ENCODE data around the gene OR52B6.

The OR52B6 gene

DNA sequence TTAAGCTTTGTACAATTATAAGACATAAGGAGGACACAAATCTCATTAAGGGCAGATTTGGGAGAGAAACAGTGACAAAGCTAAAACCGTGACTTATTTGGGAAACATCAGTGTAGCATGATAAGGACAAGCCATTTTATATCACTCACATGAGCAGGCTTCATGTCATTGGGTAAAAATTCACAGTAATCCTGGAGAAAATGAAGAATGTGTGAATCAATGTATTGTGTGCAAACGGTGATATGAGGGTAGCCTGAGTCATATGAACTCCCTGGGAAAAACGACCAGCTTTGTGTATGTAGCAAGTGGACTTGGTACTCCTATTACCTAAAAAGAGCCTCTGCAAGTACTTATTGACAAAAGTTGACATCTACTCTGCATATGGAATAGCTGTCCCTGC, 38.1 kb downstream of the OR52B6 start:
- Histone ChIP-seq H3K4me1 (ENCODE audit: control insufficient read depth, insufficient read depth, low read length) (peaks cover 2% of the 10 kb centered on the region; the same call in 1 of the 2 replicates), H3K27ac (ENCODE audit: low read length) (no peak overlapping the region), H3K27me3 (ENCODE audit: control insufficient read depth, insufficient read depth, low read length) (no peaks in the 10 kb centered on the region), H3K36me3 (ENCODE audit: control insufficient read depth, insufficient read depth, low read length) (no peaks in the 10 kb centered on the region), H3K4me3 (ENCODE audit: low read length) (no peak overlapping the region), H3K9me3 (ENCODE audit: control insufficient read depth, insufficient read depth, low read length) (no peaks in the 10 kb centered on the region)
- WGBS (ENCODE audit: insufficient coverage, insufficient read length) = no CpG with 5 or more reads among the region's 3 CpGs
- DNase-seq (ENCODE audit: low read depth, low spot score) = no peak

- H3K36me3 ChIP-seq (ENCODE audit: control insufficient read depth, insufficient read depth, low read length) = no peaks in the 10 kb centered on the region
- H3K27me3 ChIP-seq (ENCODE audit: control insufficient read depth, insufficient read depth, low read length) = no peaks in the 10 kb centered on the region
- no peak overlapping the region for H3K4me3 ChIP-seq (ENCODE audit: low read length)
- no peaks in the 10 kb centered on the region for H3K9me3 ChIP-seq (ENCODE audit: control insufficient read depth, insufficient read depth, low read length)
- peaks cover 3% of the 10 kb centered on the region; the same call in 1 of the 2 replicates for H3K4me1 ChIP-seq (ENCODE audit: control insufficient read depth, insufficient read depth, low read length)
- DNase-seq (ENCODE audit: low read depth, low spot score) = no peak
- WGBS (ENCODE audit: insufficient coverage, insufficient read length) = no CpG with 5 or more reads among the region's 3 CpGs
- no peak overlapping the region for H3K27ac ChIP-seq (ENCODE audit: low read length)
Observed at GRCh38 chr11:5620651-5621521, 40.2 kb downstream of the OR52B6 start.

- H3K4me1 ChIP-seq (ENCODE audit: control insufficient read depth, insufficient read depth, low read length) = peaks cover 3% of the 10 kb centered on the region; the same call in 1 of the 2 replicates
- H3K9me3 ChIP-seq (ENCODE audit: control insufficient read depth, insufficient read depth, low read length) = no peaks in the 10 kb centered on the region
- DNase-seq (ENCODE audit: low read depth, low spot score) = no peak
- no peak overlapping the region for H3K27ac ChIP-seq (ENCODE audit: low read length)
- no peaks in the 10 kb centered on the region for H3K27me3 ChIP-seq (ENCODE audit: control insufficient read depth, insufficient read depth, low read length)
- no peaks in the 10 kb centered on the region for H3K36me3 ChIP-seq (ENCODE audit: control insufficient read depth, insufficient read depth, low read length)
- H3K4me3 ChIP-seq (ENCODE audit: low read length) = no peak overlapping the region
Observed at GRCh38 chr11:5621580-5621979, 40.9 kb downstream of the OR52B6 start.

- H3K9me3 ChIP-seq (ENCODE audit: control insufficient read depth, insufficient read depth, low read length) = no peaks in the 10 kb centered on the region
- H3K27me3 ChIP-seq (ENCODE audit: control insufficient read depth, insufficient read depth, low read length) = no peaks in the 10 kb centered on the region
- no CpG with 5 or more reads among the region's 3 CpGs for WGBS (ENCODE audit: insufficient coverage, insufficient read length)
- H3K4me3 ChIP-seq (ENCODE audit: low read length) = no peak overlapping the region
- peaks cover 3% of the 10 kb centered on the region; the same call in 1 of the 2 replicates for H3K4me1 ChIP-seq (ENCODE audit: control insufficient read depth, insufficient read depth, low read length)
- DNase-seq (ENCODE audit: low read depth, low spot score) = no peak
- no peaks in the 10 kb centered on the region for H3K36me3 ChIP-seq (ENCODE audit: control insufficient read depth, insufficient read depth, low read length)
- no peak overlapping the region for H3K27ac ChIP-seq (ENCODE audit: low read length)
Observed at GRCh38 chr11:5622802-5623201, 42.1 kb downstream of the OR52B6 start.

GRCh38 chr11:5624489-5625279, 44.0 kb downstream of the OR52B6 start, which contains the start of gene TRIM34:
TRIM34 (plus strand) TSS chr11:5625001; CDS start chr11:5632332, 7,331 bp downstream.
- H3K27ac ChIP-seq (ENCODE audit: low read length) = no peak within 1 kb of the TSS
- whole genome bisulfite sequencing (ENCODE audit: insufficient coverage, insufficient read length) = no CpG with 5 or more reads among the region's 7 CpGs
- H3K9me3 ChIP-seq (ENCODE audit: control insufficient read depth, insufficient read depth, low read length) = no peaks in the 10 kb centered on the region
- DNase-seq (ENCODE audit: low read depth, low spot score) = peak; percentile 29
- H3K36me3 ChIP-seq (ENCODE audit: control insufficient read depth, insufficient read depth, low read length) = no peaks in the 10 kb centered on the region
- H3K4me3 ChIP-seq (ENCODE audit: low read length) = no peak within 1 kb of the TSS
- peaks cover 3% of the 10 kb centered on the region; the same call in 1 of the 2 replicates for H3K4me1 ChIP-seq (ENCODE audit: control insufficient read depth, insufficient read depth, low read length)
- no peaks in the 10 kb centered on the region for H3K27me3 ChIP-seq (ENCODE audit: control insufficient read depth, insufficient read depth, low read length)

DNA sequence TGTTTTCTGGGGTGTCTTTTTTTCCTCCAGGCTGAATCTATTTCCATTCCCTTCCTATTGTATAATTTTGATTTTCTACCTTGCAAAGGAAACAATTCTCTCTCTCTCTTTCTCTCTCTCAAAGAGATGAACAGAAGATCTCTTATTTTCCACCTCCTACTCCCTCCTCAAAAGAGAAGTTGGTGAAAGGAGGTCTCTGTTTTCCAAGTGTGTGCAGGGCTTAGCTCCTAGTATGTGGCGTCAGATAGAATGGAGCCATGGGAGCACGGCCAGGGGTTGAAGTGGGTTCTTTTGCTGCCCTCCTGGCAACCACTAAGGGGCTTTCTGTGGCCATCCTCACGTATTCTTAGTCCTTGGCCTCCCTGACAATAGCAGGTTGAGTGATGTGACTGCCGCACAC, 44.6 kb downstream of the OR52B6 start:
- no CpG with 5 or more reads among the region's 4 CpGs for WGBS (ENCODE audit: insufficient coverage, insufficient read length)
- Histone ChIP-seq H3K27me3 (ENCODE audit: control insufficient read depth, insufficient read depth, low read length) (no peaks in the 10 kb centered on the region), H3K27ac (ENCODE audit: low read length) (no peak overlapping the region), H3K4me3 (ENCODE audit: low read length) (no peak overlapping the region), H3K36me3 (ENCODE audit: control insufficient read depth, insufficient read depth, low read length) (no peaks in the 10 kb centered on the region), H3K9me3 (ENCODE audit: control insufficient read depth, insufficient read depth, low read length) (no peaks in the 10 kb centered on the region), H3K4me1 (ENCODE audit: control insufficient read depth, insufficient read depth, low read length) (peaks cover 3% of the 10 kb centered on the region; the same call in 1 of the 2 replicates)
- no peak for DNase-seq (ENCODE audit: low read depth, low spot score)

- Histone ChIP-seq H3K9me3 (ENCODE audit: control insufficient read depth, insufficient read depth, low read length) (no peaks in the 10 kb centered on the region), H3K4me3 (ENCODE audit: low read length) (no peak overlapping the region), H3K36me3 (ENCODE audit: control insufficient read depth, insufficient read depth, low read length) (no peaks in the 10 kb centered on the region), H3K27ac (ENCODE audit: low read length) (no peak overlapping the region), H3K4me1 (ENCODE audit: control insufficient read depth, insufficient read depth, low read length) (peaks cover 3% of the 10 kb centered on the region; the same call in 1 of the 2 replicates), H3K27me3 (ENCODE audit: control insufficient read depth, insufficient read depth, low read length) (no peaks in the 10 kb centered on the region)
- no peak for DNase-seq (ENCODE audit: low read depth, low spot score)
- 100% methylated on average over 1 of the region's 5 CpGs for WGBS (ENCODE audit: insufficient coverage, insufficient read length)
Observed at GRCh38 chr11:5626196-5626595, 45.5 kb downstream of the OR52B6 start.

DNA sequence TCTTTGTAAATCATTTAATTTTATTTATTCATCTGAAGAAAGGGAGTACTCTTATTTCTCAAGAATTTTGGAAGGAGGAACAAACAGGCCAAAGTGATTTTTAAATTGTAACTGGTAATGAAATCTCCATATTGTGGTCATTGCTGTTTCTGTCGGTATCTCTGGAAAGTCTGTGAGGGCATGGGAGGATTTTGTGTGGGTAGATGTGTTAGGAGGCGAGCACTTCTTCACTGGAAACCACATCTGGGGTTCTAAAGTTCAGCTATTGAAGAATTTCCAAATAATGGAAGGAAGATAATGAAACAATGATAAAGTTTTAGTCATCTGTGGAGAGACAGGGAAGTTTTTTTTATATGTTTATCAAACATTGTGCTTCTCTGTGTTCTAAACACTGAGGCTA, 50.7 kb downstream of the OR52B6 start:
- no peaks in the 10 kb centered on the region for H3K36me3 ChIP-seq (ENCODE audit: control insufficient read depth, insufficient read depth, low read length)
- H3K27me3 ChIP-seq (ENCODE audit: control insufficient read depth, insufficient read depth, low read length) = no peaks in the 10 kb centered on the region
- no peak overlapping the region for H3K27ac ChIP-seq (ENCODE audit: low read length)
- H3K4me1 ChIP-seq (ENCODE audit: control insufficient read depth, insufficient read depth, low read length) = no peaks in the 10 kb centered on the region
- no peak for DNase-seq (ENCODE audit: low read depth, low spot score)
- no peak overlapping the region for H3K4me3 ChIP-seq (ENCODE audit: low read length)
- WGBS (ENCODE audit: insufficient coverage, insufficient read length) = no CpG with 5 or more reads among the region's 2 CpGs
- no peaks in the 10 kb centered on the region for H3K9me3 ChIP-seq (ENCODE audit: control insufficient read depth, insufficient read depth, low read length)

All from iPS DF 6.9 (cell line).